SU-DHL-6 (cell line): Measurements from ENCODE around the gene LRRFIP1.

Experiments used
- H2AFZ ChIP-seq: fragments of 200-600 bp; sonication (generic); 2 replicates; pipeline ENCODE4 v1.6.1; 2014; ENCODE audit warnings: low read depth, mild to moderate bottlenecking, moderate library complexity, mixed read lengths, antibody characterized with exemption, low read length; ENCODE audit not compliant: severe bottlenecking
- H3F3A ChIP-seq: fragments of 200-600 bp; shearing (Covaris generic); 2 replicates; pipeline ENCODE4 v1.6.0; 2016; ENCODE audit warnings: antibody characterized with exemption, mild to moderate bottlenecking; ENCODE audit not compliant: insufficient read depth
- H3K27ac ChIP-seq: fragments of 200-600 bp; sonication (generic); 2 replicates; pipeline ENCODE4 v1.5.1; 2016; ENCODE audit warnings: low read depth, mild to moderate bottlenecking, low read length, moderate library complexity, mixed read lengths
- H3K27me3 ChIP-seq: fragments of 200-600 bp; sonication (generic), shearing (Covaris generic); 2 replicates; pipeline ENCODE4 v1.6.0; 2014; ENCODE audit warnings: mild to moderate bottlenecking, low read length
- H3K36me3 ChIP-seq: fragments of 200-600 bp; sonication (generic); 2 replicates; pipeline ENCODE4 v1.6.1; 2014; ENCODE audit warnings: mild to moderate bottlenecking, low read length, mixed read lengths
- H3K4me2 ChIP-seq: fragments of 300-600, 200-600 bp; shearing (Covaris generic), sonication (generic); 2 replicates; pipeline ENCODE4 v1.6.0; 2014; ENCODE audit warnings: low read length, low read depth, mild to moderate bottlenecking; ENCODE audit not compliant: poor library complexity, severe bottlenecking
- H3K4me3 ChIP-seq: fragments of 200-600 bp; sonication (generic); 2 replicates; pipeline ENCODE4 v1.5.1; 2014; ENCODE audit warnings: antibody characterized with exemption, low read length, mild to moderate bottlenecking, mixed read lengths; ENCODE audit not compliant: insufficient read depth, poor library complexity, severe bottlenecking
- H3K79me2 ChIP-seq: fragments of 200-600 bp; sonication (generic); 2 replicates; pipeline ENCODE4 v1.6.1; 2014; ENCODE audit warnings: mild to moderate bottlenecking, low read length, moderate library complexity; ENCODE audit not compliant: insufficient read depth
- H3K9ac ChIP-seq: fragments of 200-600 bp; sonication (generic); 2 replicates; pipeline ENCODE4 v1.7.0; 2014; ENCODE audit warnings: mild to moderate bottlenecking, low read length
- H3K9me2 ChIP-seq: fragments of 200-600 bp; sonication (generic); replicated peaks from 2 replicates; pipeline ENCODE4 v1.6.1; 2014; ENCODE audit warnings: low read length; ENCODE audit not compliant: insufficient read depth
- H3K9me3 ChIP-seq: fragments of 200-600 bp; sonication (generic); 2 replicates; pipeline ENCODE4 v1.6.1; 2014; ENCODE audit warnings: low read length, mixed read lengths; ENCODE audit not compliant: insufficient read depth
- H4K20me1 ChIP-seq: fragments of 200-600 bp; sonication (generic); 2 replicates; pipeline ENCODE4 v1.6.1; 2014; ENCODE audit warnings: low read depth, mild to moderate bottlenecking, antibody characterized with exemption, low read length, moderate library complexity, mixed read lengths
- CTCF ChIP-seq: fragments of 200-600 bp; sonication (generic); IDR thresholded peaks from one replicate; pipeline ENCODE4 v1.5.1; 2017; ENCODE audit warnings: antibody characterized with exemption, mild to moderate bottlenecking, low read length, moderate library complexity; ENCODE audit not compliant: insufficient read depth, poor library complexity, severe bottlenecking
- EZH2phosphoT487 ChIP-seq: fragments of 200-600 bp; sonication (generic), shearing (Covaris generic); conservative IDR thresholded peaks from 2 replicates; pipeline ENCODE4 v1.6.1; 2018; ENCODE audit warnings: mild to moderate bottlenecking, antibody characterized with exemption, low read length, moderate library complexity, mixed read lengths

The LRRFIP1 gene

GRCh38 chr2:237724811-237725478 lies 97.6 kb downstream of the LRRFIP1 start:
- TF ChIP-seq CTCF (no peak), EZH2phosphoT487 (no peak)
- Histone ChIP-seq H4K20me1 (peaks cover 3% of the 10 kb centered on the region; the same call in 1 of the 2 replicates), H3K27me3 (no peaks in the 10 kb centered on the region)

GRCh38 chr2:237725661-237726060 lies 98.3 kb downstream of the LRRFIP1 start:
- H3K79me2 ChIP-seq, result no peaks in the 10 kb centered on the region; the same call in 1 of the 2 replicates
- peaks cover 3% of the 10 kb centered on the region; the same call in 1 of the 2 replicates for H4K20me1 ChIP-seq

More at GRCh38 chr2:237724811-237725478, 97.6 kb downstream of the LRRFIP1 start:
- Histone ChIP-seq H3K9me3 (no peaks in the 10 kb centered on the region), H3K79me2 (no peaks in the 10 kb centered on the region; the same call in 1 of the 2 replicates), H2AFZ (no peak overlapping the region), H3K9ac (no peak overlapping the region), H3K36me3 (no peaks in the 10 kb centered on the region), H3F3A (no peaks in the 10 kb centered on the region), H3K4me3 (no peak overlapping the region), H3K27ac (no peak overlapping the region), H3K9me2 (no peaks in the 10 kb centered on the region), H3K4me2 (no peak overlapping the region)

GRCh38 chr2:237726401-237726830 lies 99.0 kb downstream of the LRRFIP1 start:
- H3K27me3 ChIP-seq, result no peaks in the 10 kb centered on the region
- H3K4me3 ChIP-seq, result no peak overlapping the region
- no peaks in the 10 kb centered on the region for H3K9me3 ChIP-seq
- no peak for TF ChIP-seq EZH2phosphoT487
- no peak for TF ChIP-seq CTCF
- H3K9me2 ChIP-seq, result no peaks in the 10 kb centered on the region
- no peaks in the 10 kb centered on the region for H3F3A ChIP-seq
- no peaks in the 10 kb centered on the region; the same call in 1 of the 2 replicates for H3K79me2 ChIP-seq
- H4K20me1 ChIP-seq, result peaks cover 3% of the 10 kb centered on the region; the same call in 1 of the 2 replicates
- no peaks in the 10 kb centered on the region for H3K36me3 ChIP-seq
- H3K27ac ChIP-seq, result no peak overlapping the region
- no peak overlapping the region for H3K4me2 ChIP-seq
- no peak overlapping the region for H2AFZ ChIP-seq
- H3K9ac ChIP-seq, result no peak overlapping the region

More at GRCh38 chr2:237725661-237726060, 98.3 kb downstream of the LRRFIP1 start:
- Histone ChIP-seq H3K27ac (no peak overlapping the region), H2AFZ (no peak overlapping the region), H3K9me3 (no peaks in the 10 kb centered on the region), H3F3A (no peaks in the 10 kb centered on the region), H3K36me3 (no peaks in the 10 kb centered on the region), H3K4me3 (no peak overlapping the region), H3K9me2 (no peaks in the 10 kb centered on the region), H3K9ac (no peak overlapping the region), H3K27me3 (no peaks in the 10 kb centered on the region), H3K4me2 (no peak overlapping the region)
- TF ChIP-seq CTCF, result no peak
- no peak for TF ChIP-seq EZH2phosphoT487
